NCI-H1694 treated with DMSO at 0.1 percent for 48 hours (cell line): ENCODE results near the gene DGKG.

ENCODE experiments used
- DNase-seq: peaks from one replicate; lab custom pipeline; 2025; lab: John Stamatoyannopoulos, UW

DGKG gene

DNA sequence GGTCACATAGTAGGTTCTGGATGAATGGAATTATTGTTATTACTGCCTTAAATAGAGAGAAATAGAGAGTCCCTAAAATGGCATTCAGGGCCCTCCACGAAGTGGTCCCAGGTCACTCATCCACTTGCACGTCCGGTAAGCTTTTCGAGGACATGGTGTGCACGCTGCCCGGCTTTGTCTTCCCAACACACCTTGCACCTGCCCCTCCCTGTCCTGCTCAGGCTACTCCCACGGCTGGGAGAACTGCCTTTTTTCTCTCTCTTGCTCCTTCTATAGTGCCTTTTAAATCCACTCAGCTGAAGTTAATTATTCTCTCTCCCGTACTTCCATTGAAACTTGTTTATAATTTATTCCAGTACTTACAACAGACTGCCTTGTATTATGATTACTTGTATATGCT, 5.6 kb upstream of the DGKG start:
- no peak for DNase-seq

DNA sequence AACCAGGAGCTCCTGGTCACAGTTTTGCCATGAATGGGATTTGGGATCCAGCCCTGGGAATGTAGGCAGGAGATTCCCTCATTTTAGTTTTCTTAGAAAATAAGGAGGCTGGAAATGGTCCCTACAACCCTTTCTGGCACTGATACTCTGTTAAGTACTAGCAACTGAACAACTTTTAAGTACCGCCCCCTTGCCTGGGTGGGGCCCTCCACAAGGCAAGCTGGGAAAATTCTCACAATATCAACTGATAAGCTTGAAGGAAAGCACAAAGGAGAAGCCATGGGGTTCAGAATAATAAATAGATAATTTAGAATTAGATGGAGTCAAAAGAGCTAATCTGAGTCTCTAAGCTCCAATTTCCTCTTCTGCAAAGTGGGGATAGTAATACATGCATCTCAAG, 4.2 kb upstream of the DGKG start:
- DNase-seq = no peak

DNA sequence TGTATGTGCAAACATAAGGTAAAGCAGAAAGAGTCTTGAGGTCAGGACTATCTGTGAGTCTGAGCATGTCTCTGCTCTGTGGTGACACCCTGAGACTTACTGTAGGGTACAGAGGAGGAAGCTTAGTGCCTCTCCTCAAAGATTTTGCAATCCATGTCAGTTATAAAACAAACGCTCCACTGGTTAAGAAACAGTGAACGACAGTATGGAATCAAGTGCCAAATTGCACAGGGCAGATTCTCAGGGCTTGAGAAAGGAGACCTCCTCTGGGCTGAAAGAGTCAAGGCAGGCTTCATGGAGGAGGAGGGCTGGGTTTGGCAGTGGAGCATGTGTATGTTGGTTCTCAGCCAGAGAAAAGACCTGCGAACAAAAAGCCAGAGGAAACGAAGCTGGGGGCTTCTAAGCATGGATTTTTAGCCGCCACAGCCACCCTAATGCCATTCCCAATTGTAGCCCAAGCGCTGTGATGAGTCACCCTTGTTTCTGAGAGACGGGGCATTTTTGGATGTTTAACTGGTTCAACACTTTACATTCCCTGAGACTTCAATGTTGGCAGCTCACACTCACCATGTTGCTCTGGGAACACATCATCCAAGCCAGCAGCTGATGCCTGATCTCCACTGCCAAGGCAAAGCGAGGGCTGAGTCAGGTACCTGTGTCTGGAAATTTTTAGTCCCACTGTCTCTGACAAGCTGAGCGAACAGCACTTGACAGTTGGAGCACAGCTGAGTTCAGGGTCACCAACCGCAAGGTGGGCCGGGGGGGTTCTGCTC, 3.4 kb upstream of the DGKG start:
- DNase-seq = peak; percentile 69

DNA sequence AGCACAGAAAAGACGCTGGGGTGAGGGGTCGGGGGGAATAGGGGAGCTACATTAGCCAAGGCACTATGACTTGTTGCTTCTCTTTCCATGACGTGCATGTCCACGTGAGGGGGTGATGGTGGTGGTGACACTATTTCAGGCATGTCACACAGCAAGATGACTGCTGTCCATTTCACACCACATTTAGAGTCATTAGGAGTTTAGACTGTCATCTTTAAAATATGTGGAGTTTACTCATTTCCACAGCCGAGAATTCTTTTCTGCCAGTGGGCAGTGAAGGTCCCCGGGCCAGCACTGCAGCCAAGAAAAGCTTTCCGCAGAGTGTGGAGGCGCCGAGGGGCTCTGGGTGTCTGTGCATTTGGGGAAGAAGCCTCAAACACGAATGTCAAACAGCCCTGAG, 954 bp upstream of the DGKG start:
- no peak for DNase-seq

DNA sequence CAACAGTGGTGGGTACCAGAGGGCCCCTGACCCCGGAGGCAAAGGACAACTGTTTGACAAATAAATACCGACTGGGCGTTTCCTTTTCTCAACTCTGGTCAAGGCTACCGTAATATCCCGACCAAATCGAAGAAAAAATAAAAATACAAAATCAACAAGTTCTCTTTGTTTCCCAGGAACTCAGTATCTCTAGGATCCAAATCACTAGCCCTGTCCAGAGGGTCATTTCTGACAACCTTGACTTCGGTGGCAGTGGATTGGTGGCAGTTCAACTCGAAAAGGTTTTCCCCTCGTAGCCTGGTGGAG, 456 bp upstream of the DGKG start:
- no peak for DNase-seq

DNA sequence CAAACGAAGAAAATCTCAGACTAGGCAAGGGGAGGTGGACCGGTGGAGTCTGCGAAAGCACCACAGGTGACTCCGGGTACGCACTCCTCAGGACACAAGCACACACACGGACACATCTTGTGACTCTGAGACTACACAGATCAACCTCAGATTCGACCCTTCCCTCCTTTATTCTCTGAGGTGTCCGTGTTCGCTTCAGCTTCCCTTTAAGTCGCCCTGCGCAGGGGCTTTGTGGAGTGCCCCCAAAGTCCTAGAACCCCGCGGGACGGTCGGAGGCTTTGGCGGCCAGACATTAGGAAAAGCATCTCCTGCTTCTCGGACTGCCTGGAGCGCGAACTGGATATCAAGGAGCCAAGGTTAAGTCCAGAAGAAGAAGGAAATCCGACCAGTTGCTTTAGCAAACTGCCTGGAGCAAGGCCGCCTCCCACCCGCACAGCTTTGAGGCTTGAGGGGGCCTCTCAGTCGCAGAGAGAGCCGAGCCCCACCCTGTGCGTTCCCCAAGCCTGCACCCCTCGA, 730 bp downstream of the DGKG start:
- DNase-seq = no peak

DNA sequence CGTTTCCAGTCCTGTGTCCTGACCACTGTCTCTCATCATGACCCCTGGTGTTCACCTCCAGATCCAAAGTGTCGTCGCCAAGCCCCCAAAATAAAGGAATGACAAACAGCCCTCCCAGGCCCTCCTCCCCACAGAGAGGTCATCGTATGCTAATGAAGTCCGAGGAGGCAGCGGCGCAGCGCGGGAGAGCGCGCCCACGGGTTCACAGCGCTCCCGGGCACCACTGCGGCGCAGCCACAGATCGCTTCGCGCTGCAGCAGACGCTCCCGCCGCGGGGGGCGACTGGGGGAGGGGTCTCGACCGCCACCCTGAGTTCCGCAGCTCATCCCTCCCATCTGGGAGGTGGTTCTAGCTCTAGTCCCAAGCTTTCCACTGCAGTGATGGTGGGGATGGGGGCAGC, 1.3 kb downstream of the DGKG start:
- peak; percentile 46 for DNase-seq

DNA sequence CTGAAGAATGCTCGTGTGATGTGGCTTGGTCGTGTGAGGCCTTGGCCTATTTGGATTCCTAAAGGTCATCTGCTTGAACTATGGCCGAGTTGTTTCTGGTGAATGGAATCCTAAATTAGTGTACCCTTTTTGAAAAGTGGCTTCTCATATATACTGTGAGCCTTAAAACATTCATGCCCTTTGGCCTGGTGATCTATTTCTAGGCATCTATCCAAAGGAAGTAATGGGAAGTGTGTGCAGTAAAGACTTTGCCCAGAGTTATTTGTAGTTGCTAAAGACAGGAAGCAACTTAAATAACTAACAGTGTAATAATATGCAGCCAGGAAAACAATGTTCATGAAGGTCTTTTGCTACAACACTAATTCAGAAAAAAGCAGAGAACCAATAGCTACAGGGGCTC, 3.0 kb downstream of the DGKG start:
- no peak for DNase-seq

DNA sequence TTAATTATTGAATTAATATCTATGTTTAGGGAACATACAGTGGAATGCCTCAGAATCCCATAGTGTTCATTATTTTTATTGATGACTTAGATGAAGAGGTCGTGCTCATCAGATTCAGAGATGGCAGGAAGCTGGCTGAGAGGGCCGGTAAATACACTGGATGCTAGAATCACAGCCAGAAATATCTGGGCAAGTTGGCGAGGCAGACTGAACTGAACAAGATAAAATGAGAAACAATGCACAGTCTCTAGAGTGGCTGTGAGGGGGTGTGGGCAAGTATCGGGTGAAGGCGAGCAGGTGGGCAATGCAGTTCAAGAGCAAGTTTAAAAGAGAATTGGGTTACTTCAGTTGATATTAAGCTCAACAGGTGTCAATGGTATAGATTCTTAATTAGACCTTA, 5.9 kb downstream of the DGKG start:
- no peak for DNase-seq

DNA sequence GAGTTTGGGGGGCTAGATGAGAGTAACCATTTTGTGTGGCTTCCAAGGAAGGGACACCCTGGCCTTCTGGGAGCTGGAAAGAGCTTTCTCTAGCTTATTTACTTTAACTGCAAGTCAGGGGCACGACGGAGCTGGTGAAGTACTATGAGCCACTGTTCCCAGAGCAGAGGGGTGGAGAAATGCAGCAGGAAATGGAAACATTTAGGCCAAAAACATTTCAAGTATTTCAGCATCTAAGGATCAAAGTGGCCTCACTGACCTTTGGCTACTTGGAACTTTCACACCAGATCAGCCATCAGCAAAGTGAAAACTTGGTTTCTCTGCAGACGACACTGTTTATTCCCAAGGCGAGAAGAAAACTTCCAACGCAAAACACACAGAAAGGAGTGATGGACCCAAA, 7.9 kb downstream of the DGKG start:
- no peak for DNase-seq

DNA sequence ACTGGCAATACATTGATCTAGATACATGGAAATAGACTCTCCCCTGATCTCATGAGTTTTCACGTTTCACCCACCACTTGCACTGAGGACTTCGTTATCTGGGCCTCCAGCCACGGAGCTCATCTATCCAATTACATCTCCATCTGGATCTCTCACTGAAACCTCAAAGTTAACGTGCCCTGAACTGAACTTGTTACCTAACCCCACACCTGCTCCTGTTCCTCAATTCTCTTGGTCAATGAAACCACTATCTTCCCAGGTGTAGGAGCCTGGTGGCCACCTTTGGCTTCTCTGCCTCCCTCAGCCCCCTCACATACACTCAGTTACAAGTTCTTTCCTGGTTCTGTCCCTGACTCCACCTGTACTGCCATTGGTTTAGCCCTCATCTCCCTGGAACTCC, 9.7 kb downstream of the DGKG start:
- no peak for DNase-seq

DNA sequence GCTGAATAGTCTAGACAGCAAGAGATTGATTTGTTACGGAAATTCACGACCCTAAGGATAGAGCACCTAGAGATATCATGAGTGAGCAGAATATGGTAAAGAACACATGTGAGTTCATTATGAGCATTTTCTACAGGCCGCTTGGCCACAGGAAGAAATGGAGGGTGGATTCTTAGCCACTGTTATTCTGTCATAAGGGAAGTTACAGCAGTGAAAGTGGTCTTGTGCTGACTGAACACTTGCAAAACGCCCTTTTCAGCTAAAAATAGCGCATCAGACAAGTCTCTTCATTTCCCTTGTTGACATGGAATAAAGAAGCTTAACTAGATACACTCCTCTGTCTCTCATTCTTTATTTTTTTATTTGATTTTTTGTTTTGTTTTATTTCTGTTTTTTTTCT, 19.8 kb downstream of the DGKG start:
- DNase-seq = no peak

DNA sequence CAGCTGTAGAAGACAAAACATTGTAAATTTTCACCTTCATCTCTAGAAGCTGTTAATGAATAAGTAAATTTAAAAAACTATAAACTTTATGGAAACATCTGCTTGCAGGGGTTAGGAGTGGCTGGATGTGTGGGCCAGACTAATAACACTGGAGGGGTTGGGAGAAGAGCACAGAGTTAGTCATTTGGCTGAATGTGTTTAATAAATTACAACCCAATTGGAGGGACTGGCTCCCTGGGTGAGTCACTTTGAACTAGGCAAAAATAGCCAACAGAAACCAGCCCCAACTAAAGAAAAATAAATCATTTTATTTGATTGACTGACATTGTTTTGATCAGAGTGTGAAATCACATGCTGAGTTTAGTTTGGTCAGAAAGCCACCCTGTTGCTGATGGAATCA, 21.8 kb downstream of the DGKG start:
- no peak for DNase-seq

DNA sequence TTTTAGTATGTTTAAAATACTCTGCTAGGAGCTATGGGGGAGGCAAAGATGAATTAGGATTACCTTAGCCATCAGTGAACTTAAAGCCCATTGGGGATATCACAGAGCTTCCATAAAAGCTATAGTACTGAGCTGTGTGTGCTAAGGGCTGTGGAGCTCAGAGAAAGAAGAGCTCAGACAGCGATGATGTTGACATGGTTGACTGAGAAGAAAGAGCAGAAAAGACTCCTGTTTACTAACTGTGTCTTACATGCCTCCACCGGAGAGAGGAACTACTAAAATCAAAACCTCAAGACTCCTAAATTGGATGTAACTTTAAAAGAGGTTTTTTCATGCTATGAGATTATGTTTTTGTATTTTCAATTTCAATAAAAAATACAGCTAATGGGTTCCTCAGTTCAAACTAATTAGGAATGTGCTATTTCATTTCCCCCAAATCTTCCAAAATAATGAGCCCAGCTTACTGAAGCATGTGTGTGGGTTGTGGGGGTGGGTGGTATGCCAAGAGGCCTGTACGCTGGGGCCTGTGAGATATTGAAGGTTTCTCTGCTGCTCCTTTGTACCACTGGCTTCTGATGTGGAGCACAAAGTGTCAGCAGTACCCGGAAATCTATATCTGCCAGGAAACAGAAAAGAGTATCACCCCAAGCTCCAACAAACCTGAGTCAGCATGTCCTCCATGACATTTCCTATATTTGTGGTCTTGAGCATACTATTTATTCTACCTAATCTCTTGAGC, 22.7 kb downstream of the DGKG start:
- DNase-seq = no peak

DNA sequence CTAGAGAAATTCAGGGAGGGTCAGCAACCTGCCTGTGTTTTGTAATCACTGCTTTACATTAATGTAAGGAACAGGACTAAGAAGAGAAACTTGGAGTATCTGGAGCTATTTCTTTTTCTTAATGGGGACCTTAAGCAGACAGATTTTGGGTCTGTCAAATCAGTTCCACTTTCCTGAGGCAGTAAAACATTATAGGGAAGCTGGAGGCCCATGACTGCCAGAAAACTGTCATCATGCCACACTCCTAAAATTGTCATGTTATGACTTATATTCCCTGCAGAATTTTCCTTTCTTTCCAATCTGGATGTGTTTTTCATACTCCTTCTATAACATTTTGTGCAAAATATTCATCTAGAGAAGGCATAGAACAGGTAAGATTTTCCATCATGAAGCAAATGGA, 28.8 kb downstream of the DGKG start:
- no peak for DNase-seq

DNA sequence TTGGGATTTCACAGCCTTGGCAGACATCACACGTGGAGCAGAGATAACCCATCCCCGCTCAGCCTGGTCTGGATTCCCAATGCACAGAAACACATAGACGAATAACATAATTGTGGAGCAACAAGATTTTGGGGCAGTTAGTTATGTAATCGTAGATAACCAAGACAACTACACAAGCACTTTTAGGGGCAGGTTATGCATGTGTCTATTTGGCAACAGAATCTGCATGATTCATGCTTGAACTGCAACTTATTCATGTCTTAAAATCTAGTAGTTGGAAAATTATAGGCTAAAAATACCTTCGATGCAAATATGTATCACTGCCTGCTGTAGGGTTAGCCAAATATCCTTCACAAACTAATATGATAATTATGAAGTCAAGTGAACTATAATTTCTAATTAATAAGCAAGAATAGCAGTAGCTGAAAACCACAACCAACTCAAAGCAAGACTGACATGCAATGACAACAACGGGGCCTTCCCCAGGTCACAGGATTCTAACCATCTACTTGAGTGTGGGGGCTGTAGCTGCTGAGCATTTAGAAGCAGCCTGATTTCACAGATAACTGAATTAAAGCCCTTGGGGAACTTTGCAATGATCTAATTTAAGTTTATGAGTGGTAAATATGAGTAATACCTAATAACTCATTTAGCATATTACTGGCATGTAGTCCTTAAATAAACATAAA, 31.1 kb downstream of the DGKG start:
- DNase-seq = no peak

DNA sequence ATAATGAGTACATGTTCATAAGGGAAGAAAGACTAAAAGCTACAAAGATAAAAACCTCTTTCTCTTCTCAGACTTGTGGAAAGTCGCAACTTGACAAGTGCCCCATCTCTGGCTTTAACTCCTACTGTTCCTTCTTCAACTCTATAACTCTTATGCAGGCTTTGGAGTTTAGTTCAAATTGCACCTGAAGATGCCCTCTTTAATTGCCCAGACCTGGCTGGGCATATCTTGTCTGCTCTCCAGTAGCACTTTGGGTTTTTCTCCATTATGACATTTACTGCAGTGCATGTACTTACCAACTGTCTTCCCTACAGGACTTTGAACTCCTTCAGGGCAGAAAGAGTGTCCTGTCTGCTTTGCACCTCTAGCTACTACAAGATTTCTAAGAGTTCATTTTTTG, 32.4 kb downstream of the DGKG start:
- DNase-seq = no peak

DNA sequence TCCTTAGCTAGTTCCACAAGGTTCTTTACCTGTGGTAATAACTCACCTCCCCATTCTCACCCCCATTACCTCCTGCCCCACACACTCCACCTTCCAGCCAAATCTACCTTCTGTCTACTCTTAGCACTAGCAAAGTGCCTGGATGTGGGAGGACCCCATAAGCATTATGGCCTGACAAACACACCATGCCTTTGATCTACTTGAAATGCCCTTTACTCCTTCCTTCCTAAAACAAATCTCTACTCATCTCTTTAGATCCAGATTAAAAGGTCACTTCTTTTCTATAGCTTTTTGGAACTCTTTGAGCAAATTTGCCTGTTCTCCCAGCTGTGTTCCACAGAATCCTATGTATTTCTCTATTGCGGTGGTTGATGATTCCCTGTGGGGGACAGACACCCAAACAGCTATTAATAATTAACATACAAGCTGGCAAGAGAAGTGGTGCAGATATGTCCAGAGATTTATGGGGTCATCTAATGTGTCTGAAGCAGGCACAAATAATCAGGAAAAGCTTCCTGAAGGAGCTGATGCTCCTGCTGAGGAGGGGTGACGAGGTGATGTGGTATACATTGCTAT, 34.0 kb downstream of the DGKG start:
- no peak for DNase-seq

DNA sequence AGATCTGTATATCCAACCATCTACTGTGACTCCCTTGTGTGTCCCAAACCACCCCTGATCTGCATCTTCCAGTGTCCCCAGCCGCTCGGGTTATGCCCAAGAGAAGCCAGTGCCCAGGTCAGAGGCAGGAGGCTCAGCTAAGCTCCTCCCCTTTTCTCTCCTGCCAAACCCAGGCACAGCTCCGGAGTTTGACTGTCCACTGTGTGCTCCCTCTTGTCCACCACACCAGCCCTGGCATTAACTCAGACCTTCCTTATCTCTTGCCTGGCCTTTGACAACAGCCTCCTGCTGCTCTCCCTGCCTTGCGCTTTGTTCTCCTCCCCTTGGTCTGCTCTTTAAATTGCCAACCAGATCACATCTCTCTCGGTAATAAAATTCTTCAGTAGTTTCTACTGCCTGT, 39.3 kb downstream of the DGKG start:
- no peak for DNase-seq

DNA sequence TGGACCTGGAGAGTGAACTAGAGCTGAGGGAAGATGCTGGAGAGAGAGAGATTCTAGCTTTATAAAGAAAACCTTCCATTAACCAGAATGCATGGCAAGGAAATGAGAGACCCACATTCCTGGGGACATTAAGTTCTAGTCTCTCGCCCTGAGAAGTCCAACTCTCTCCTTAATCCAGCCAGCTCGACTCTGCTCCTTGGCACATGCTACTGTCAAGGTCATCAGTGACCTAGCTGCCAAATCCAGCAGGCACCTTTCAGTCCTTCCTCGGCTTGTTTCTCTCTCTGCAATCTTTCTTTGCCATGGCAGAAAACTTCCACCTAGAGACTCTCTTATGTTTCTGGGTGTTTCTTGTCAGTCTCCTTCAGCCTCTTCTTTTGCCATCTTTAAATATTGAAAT, 40.3 kb downstream of the DGKG start:
- DNase-seq = no peak

DNA sequence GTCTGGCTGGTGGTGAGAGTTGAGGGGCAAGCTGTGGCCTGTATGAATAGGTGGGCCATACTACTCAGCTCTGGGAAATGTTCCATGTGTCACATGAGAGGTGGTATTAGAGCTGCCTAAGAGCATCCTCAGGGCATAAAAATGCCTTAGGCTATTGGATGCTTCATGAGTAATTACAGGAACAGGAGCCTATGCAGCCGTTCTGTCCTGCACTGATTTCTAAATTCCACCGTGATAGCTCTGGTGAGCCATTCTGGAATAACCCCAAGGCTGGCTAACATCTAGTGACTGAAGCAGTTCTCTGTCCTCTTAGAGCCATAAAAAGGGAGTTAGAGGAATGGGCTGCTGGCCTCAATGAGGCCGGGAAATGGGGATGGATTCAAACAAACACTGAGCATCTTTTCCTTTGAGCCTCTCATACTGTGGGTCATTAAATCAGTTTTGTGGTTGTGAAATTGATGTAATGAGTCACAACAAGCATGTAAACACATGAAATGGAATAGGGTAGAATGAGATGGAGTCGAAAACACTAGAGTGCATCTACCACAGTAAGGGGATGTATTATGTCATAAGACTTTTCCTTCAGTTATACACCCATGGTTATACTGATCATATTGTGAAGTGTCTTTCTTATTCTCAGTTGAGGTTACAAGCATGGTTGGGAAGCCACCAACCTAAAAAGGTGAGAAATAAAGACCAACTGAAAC, 41.0 kb downstream of the DGKG start:
- peak; percentile 8 for DNase-seq

DNA sequence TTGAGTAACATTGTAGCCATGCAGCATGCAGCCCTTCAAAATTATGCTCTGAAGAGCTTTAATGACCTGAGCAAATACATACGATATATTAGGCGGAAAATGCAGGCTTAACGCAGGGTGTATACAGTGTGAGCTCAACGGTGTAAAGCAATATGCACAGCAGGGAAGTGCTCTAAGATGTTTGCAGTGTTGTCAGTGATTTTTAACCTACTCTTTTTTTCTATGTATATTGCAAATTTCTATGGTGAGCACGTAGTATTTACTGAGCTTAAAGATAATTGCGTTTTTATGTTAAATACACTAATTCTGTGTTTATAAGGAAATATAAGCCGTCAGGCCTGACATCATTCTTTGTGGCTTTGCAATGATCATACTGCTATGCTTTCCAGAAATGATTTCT, 42.1 kb downstream of the DGKG start:
- no peak for DNase-seq
